NCI-H2081 (cell line): ENCODE data around the gene DLL4.
"Not testable (repeated sequence)": the region's sequence is repeated elsewhere in the genome, so short reads cannot be mapped to it uniquely, and the experiment has no call there.

Source experiments
- DNase-seq, 2 experiments: peaks; one replicate each; lab custom pipeline; 2025; lab: John Stamatoyannopoulos, UW

Gene DLL4

DNA sequence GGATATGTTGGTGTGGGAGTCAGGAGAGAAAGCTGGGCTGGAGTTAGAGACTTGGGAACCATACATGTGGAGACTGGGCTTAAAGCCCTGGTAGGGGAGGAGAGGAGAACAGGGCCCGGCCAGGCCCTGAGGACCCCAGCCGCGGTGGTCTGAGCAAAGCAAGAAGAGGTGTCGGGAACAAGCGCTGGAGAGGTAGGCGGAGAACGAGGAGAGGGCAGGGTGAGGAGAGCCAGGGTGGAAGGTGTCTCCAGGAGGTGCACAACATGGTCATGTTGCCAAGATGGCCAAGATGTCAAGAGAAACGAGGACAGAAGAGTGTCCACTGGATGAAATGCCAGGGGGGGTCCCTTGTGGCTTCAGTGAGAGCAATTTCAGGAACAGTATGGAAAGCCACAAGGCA is 29.6 kb downstream of the DLL4 start:
- DNase-seq: no peak

DNA sequence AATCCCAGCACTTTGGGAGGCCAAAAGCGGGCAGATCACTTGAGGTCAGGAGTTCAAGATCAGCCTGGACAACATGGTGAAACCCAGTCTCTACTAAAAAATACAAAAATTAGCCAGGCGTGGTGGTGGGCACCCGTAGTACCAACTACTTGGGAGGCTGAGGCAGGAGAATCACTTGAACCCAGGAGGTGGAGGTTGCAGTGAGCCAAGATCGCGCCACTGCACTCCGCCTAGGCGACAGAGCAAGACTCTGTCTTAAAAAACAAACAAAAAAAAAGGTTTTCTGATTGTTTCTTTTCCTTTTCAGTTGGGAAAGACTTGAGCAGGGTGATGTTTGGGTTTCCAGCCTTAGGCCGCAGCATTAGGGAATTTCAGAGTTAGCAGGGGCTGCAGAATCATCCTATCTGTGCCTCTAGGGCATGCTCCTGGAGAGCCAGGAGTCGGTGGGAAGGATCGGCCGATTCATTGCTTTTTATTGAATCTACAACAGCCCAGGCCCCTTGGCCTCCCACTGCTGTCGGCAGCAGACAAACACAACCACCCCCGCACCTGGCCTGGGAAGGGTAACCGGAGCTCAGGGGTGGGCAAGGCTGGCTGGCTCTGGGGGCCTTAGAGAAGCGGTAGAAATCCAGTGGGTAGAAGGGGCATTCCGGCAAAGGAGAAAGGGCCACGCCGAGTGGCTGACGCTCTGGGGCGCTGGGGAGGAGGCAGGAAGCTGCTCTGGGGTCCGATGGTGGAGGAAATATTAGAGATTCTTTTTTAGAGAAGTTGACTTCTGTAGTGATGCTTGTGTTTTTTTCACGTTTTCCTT is 30.4 kb downstream of the DLL4 start:
- DNase-seq: no peak

- DNase-seq: no peak
These were observed 31.2 kb downstream of the DLL4 start for GRCh38 chr15:40960151-40960885.

DNA sequence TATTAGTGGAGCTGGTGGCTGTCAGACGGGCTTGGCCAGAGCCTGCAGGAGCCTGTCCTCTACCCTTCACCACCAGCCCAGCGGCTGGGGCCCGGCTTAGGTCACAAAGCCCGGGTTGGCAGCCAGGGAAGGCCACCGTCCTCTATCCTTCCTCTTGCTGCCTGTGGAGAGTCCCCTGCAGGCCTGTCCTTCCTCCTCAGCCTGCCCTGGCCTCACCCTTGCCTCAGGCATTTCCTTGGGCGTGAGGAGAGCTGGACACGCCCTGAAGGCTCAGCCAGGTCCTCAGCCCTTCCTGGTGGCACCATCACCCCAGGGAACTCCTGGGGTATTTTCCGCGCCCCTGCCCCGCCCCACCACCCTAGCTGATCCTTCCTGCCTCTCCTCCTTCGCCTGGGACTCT is 31.8 kb downstream of the DLL4 start:
- no peak for DNase-seq

DNA sequence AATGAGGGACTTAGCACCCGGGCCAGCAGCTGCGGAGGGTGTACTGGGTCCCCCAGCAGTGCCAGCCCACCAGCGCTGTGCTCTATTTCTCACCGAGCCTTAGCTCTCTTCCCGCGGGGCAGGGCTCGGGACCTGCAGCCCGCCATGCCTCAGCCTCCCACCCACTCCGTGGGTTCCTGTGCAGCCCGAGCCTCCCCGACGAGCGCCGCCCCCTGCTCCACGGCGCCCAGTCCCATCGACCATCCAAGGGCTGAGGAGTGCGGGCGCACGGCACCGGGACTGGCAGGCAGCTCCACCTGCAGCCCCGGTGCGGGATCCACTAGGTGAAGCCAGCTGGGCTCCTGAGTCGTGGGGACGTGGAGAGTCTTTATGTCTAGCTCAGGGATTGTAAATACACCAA is 32.6 kb downstream of the DLL4 start:
- not testable (repeated sequence) for DNase-seq

DNA sequence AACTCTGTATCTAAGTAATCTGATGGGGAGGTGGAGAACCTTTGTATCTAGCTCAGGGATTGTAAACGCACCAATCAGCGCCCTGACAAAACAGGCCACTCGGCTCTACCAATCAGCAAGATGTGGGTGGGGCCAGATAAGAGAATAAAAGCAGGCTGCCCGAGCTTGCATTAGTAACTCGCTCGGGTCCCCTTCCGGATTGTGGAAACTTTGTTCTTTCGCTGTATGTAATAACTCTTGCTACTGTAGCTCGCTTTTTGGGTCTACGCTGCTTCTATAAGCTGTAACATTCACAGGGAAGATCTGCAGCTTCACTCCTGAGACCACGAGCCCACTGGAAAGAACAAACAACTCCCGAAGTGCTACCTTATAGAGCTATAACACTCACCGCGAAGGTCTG is 33.2 kb downstream of the DLL4 start:
- DNase-seq: not testable (repeated sequence)

DNA sequence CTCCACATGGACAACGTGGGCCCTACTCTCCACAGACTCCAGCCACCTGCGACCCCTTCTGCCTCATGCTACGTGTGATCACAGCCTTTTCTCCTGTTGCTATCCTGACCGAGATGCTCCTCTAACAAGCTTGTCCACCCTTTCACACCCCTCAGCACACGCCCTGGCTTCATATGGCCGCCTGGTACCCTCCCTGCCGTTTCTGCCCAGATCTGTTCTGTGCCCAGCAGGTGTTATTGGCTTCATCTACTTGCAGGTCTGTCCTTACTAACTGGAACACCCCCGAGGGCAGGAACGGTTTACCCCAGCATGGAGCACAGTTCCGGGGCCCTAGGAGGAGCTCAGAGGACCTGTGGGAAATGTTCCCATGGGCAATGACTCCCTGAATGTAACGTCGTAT is 34.1 kb downstream of the DLL4 start:
- DNase-seq: no peak

GRCh38 chr15:40964006-40964405 is 34.9 kb downstream of the DLL4 start:
- DNase-seq: no peak

DNA sequence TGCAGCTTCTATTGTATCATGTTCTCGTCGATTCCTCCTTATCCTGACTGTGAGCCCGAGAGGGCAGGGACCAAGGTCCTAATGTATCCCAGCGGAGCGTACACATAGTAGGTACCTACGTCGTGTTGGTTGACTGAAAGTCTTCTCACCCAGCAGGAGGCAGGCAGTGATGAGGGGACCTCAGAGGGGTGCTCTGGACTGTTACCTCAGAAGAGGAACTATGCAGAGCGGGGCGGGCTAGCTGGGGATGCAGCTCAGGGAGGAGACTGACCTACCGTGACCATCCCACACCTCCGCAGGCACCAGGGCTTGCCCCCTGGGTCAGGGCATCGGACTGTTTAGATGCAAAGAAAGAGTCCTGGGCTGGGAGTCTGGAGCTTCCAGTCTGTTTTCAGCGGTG is 35.5 kb downstream of the DLL4 start:
- no peak for DNase-seq

DNA sequence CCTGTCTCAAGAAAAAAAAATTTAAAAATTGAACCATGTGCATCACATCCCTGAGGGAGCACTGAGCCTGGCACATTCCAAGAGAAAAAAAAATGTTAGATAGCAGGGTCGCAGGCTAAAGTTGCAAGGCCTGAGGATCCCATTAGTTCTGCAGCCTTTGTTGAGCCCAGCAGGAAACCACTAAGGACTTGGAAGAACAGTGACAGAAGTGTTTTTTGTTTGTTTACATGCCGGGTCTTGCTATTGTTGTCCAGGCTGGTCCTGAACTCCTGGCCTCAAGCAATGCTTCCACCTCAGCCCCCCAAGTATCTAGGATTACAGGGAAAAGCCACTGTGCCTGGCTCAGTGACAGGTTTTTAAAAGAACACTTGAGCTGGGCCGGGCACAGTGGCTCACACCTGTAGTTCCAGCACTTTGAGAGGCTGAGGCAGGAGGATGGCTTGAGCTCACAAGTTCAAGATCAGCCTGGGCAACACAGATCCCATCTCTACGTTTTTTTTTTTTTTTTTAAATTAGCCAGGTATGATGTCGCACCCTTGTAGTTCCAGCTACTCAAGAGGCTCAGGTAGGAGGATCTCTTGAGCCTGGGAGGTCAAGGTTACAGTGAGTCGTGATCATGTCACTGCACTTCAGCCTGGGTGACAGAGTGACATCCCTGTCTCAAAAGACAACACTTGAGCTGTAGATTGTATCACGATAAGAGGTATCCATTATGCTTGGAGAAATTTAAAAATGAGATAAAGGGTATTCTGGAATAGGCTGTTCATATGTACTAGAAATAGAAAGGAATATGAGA is 39.3 kb downstream of the DLL4 start:
- no peak for DNase-seq

- no peak for DNase-seq
These were observed 40.2 kb downstream of the DLL4 start for GRCh38 chr15:40969363-40969762.

DNA sequence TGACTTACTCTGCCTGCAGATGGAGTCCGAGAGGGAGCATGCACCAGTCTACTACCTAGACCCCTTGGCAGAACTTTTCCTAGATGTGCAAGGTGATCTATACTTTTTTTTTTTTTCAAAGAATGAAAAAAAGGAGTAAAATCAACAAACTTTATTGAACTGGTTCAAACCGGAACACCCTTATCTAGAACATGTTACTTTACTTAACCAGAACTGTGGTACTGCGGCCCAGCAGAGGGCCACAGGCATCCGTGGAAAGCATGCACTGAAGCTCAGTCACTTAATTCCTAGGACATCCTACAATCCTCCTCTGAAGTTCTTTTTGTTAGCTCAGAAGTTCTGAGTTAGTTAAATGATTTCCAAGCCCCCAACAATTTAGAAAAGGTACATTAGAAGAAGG is 45.7 kb downstream of the DLL4 start:
- DNase-seq: no peak

GRCh38 chr15:40976819-40977218 is 47.7 kb downstream of the DLL4 start:
- DNase-seq: no peak

DNA sequence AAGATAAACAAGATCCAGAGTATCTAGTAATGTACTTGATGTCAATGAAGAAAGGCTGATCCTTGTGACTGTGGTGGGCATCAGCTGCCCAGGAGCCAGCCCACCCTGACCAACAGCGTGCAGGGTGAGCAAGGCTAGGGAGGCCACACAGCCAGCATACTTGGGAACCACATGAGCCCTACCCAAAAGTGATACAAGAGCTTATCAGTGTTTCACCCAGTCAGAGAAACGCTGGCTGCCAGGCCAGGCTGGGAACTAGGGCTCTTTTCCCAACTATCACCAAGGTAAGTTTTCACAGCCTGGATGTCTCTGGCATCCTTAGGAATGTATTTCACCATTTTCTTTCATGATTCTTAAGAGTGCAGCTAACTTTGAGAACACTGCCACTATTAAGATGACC is 49.0 kb downstream of the DLL4 start:
- DNase-seq: no peak

GRCh38 chr15:40978562-40978961 is 49.4 kb downstream of the DLL4 start:
- no peak for DNase-seq

GRCh38 chr15:40981186-40981585 is 52.0 kb downstream of the DLL4 start:
- DNase-seq: no peak

DNA sequence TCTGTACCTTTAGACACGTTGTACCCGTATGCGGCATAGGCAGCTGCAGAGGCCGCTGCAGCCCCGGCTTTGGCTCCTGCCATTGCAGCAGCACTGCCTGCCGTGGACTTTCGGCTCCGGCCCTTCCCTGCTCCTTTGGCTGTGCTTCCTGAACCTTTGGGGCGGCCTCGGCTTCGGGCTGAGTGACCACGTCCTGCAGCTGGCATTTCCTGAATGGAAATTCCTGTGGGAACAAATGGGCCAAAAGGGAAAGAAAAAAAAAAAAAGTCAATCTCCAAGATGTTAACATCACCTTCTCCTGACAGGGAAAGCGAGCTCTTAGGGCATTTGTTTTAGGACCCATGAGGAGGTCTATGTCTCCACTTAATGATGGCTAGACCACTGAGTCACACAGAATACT is 53.7 kb downstream of the DLL4 start:
- DNase-seq: no peak

DNA sequence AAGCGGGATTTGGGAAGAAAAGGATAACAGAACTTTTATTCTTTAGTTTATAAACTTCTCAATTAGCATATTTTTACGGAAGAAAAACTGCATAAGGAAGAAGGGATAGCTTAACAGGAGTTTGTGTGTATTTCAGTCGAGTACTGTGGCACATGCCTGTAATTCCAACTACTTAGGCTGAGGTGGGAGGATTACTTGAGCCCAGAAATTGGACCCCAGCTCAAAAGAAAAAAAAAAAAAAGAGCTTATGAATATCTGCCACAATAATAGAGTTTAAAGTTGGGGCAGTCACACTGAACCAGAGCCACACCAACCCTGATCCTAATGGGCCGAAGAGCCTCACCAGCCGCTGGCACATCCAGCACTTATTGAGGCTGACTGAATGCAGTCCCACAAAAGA is 55.3 kb downstream of the DLL4 start:
- DNase-seq: no peak

DNA sequence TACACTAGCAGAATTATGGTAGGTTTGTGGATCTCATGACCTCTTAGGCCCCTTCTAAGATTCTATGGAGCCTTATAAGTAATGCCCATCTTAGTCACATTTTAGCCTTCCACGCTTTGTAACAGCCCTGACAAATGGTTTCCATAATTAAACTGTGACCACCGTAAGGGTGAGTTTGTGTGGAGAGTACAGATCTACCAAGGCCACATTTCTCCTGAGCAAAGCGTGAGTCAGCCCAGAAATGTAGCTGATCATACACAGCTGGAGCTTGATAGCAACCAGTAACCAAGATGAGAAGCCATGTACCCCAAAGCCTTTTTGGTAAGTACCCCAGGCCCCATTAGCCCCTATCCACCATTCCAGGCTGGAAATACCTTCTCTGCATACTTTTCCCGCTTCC is 55.8 kb downstream of the DLL4 start:
- no peak for DNase-seq

DNA sequence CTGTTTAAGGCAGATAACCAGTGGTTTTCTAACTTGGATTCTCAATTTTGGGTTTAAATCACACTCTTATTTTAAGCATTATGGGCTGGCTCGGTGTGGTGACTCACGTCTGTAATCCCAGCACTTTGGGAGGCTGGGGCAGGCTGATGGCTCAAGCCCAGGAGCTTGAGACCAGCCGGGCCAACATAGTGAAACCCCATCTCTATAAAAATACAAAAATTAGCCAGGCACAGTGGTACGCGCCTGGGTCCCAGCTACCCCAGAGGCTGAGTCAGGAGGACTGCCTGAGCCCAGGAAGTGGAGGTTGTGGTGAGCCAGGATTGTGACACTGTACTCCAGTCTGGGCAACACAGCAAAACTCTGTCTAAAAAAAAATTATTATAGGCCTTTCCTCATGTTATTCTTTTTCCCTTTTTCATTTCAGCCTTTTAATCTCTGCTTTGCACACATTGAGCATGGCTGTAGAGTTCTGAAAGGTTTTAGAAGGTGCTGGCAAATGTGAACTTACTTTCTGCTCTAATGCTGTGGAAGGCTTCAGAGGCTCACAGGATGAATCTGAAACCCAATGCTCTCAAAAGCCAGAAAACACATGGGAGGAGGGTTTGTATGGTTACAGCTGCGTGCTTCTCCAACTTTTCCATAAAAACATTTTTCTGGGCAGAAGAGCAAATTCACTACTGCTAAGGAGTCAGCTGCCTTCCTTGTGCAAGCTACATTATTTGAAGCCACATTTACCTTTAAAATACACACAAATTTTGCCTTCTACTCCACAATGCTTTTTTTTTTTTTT is 56.6 kb downstream of the DLL4 start:
- DNase-seq: no peak

- no peak for DNase-seq
These were observed 57.7 kb downstream of the DLL4 start for GRCh38 chr15:40986820-40987219.

GRCh38 chr15:40988156-40988555 is 59.0 kb downstream of the DLL4 start:
- no peak for DNase-seq
